DND-41 (cell line): ENCODE data around the gene CEP164.

ENCODE experiments used
- EZH2 ChIP-seq: IDR thresholded peaks from 3 replicates; pipeline ENCODE4 v1.6.1; 2012; ENCODE audit warnings: borderline replicate concordance, low read depth, mild to moderate bottlenecking, moderate library complexity, low read length, inconsistent platforms; ENCODE audit not compliant: severe bottlenecking
- TF ChIP-seq, protein P1 (sequence below): IDR thresholded peaks from 2 replicates; pipeline ENCODE4 v1.5.1; 2012; ENCODE audit warnings: borderline replicate concordance, low read length, moderate library complexity, mild to moderate bottlenecking; ENCODE audit not compliant: poor library complexity, severe bottlenecking; ENCODE audit errors: extremely low read depth

DNA sequence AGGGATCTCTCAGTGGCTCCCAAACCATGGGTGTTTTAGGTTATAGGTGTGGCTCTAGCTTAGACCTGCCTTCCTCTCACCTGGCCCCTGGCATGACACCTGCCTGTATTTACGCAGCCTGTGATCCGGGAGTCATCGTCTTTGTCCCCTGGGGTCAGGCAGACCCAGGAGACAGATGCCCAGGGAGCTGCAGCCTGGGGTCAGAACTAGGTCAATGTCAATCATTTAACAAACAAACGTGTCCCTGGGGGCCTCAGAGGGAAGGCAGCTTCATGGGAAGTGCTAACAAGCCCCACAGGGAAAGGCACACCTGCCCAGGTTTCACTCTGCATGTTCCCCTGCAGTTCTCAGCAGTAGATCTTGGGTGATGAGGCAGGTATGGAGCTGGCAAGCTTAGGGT is 24.6 kb upstream of the CEP164 start:
- TF ChIP-seq, protein P1, sequence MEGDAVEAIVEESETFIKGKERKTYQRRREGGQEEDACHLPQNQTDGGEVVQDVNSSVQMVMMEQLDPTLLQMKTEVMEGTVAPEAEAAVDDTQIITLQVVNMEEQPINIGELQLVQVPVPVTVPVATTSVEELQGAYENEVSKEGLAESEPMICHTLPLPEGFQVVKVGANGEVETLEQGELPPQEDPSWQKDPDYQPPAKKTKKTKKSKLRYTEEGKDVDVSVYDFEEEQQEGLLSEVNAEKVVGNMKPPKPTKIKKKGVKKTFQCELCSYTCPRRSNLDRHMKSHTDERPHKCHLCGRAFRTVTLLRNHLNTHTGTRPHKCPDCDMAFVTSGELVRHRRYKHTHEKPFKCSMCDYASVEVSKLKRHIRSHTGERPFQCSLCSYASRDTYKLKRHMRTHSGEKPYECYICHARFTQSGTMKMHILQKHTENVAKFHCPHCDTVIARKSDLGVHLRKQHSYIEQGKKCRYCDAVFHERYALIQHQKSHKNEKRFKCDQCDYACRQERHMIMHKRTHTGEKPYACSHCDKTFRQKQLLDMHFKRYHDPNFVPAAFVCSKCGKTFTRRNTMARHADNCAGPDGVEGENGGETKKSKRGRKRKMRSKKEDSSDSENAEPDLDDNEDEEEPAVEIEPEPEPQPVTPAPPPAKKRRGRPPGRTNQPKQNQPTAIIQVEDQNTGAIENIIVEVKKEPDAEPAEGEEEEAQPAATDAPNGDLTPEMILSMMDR = no peak
- TF ChIP-seq EZH2 = no peak
